Measurements from ENCODE around the gene TRMT10A.
A peak's percentile ranks its signal among the peaks of the same experiment; 100 is the strongest.

Gene TRMT10A

GRCh38 chr4:99563310-99564186 is at the start of gene TRMT10A:
TSS of gene TRMT10A (minus strand) at chr4:99564039. CDS start at chr4:99559338, 4,701 bp downstream.
- peak; percentile 94 for DNase-seq

- DNase-seq = no peak
These were observed 48.9 kb upstream of the TRMT10A start for GRCh38 chr4:99612704-99613103.

- no peak for DNase-seq
These were observed 48.4 kb upstream of the TRMT10A start for GRCh38 chr4:99612281-99612680.

GRCh38 chr4:99610605-99611175 is 46.9 kb upstream of the TRMT10A start:
- DNase-seq = no peak

GRCh38 chr4:99608417-99608816 is 44.6 kb upstream of the TRMT10A start:
- no peak for DNase-seq

- no peak for DNase-seq
These were observed 42.9 kb upstream of the TRMT10A start for GRCh38 chr4:99606716-99607115.

GRCh38 chr4:99594818-99595217 is 31.0 kb upstream of the TRMT10A start:
- DNase-seq = no peak

- DNase-seq = no peak
These were observed 30.2 kb upstream of the TRMT10A start for GRCh38 chr4:99593781-99594641.

GRCh38 chr4:99591757-99592156 is 27.9 kb upstream of the TRMT10A start:
- DNase-seq = no peak

GRCh38 chr4:99587803-99588202 is 24.0 kb upstream of the TRMT10A start:
- DNase-seq = no peak

- DNase-seq = no peak
These were observed 23.5 kb upstream of the TRMT10A start for GRCh38 chr4:99587309-99587708.

GRCh38 chr4:99586797-99587196 is 23.0 kb upstream of the TRMT10A start:
- no peak for DNase-seq

GRCh38 chr4:99586322-99586721 is 22.5 kb upstream of the TRMT10A start:
- no peak for DNase-seq

GRCh38 chr4:99585516-99585915 is 21.7 kb upstream of the TRMT10A start:
- no peak for DNase-seq

GRCh38 chr4:99578714-99579113 is 14.9 kb upstream of the TRMT10A start:
- no peak for DNase-seq

GRCh38 chr4:99574530-99575324 is 10.9 kb upstream of the TRMT10A start, which contains the start of gene MTTP:
TSS of gene MTTP (plus strand) at chr4:99574824. CDS start at chr4:99574910, 86 bp downstream.
- no peak for DNase-seq

- no peak for DNase-seq
These were observed 10.0 kb upstream of the TRMT10A start for GRCh38 chr4:99573735-99574368.

- DNase-seq = no peak
These were observed 8.8 kb upstream of the TRMT10A start for GRCh38 chr4:99572527-99573240.

GRCh38 chr4:99571883-99572282 is 8.0 kb upstream of the TRMT10A start:
- no peak for DNase-seq

GRCh38 chr4:99564921-99565320 is 1.1 kb upstream of the TRMT10A start:
- DNase-seq = no peak

- no peak for DNase-seq
These were observed 11.0 kb downstream of the TRMT10A start for GRCh38 chr4:99552872-99553271.
